Esophagus mucosa (tissue), 1 donor: ENCODE results near the gene EEPD1. TPM values are rescaled to one million over a fixed set of nuclear protein-coding genes. Genes with fewer than 3 reads are reported as not detected.
"Not testable (repeated sequence)": the region's sequence is repeated elsewhere in the genome, so short reads cannot be mapped to it uniquely, and the experiment has no call there.

Experiments
- ATAC-seq: fragments of 200-7000 bp; cut with Tn5 transposase; one replicate; pipeline ENCODE4 v1.9.1; 2020
- total RNA-seq: library from RNA; stranded (reverse); gene quantifications from one replicate; pipeline ENCODE4 v1.2.4, GENCODE V29; 2023
- donor health status: DM: yes; HTN: yes; CAD: no.

Gene EEPD1
- total RNA-seq, 1 donor from 2014 or later: 2.9 TPM

- ATAC-seq: peak; percentile 62
Measured at GRCh38 chr7:36129048-36129534, 24.0 kb upstream of the EEPD1 start.

- no peak for ATAC-seq
Measured at GRCh38 chr7:36130236-36130945, 22.7 kb upstream of the EEPD1 start.

GRCh38 chr7:36131026-36131425 lies 22.0 kb upstream of the EEPD1 start:
- ATAC-seq: no peak

GRCh38 chr7:36131499-36131898 lies 21.6 kb upstream of the EEPD1 start:
- ATAC-seq: no peak

GRCh38 chr7:36132012-36132411 lies 21.0 kb upstream of the EEPD1 start:
- no peak for ATAC-seq

GRCh38 chr7:36135700-36136099 lies 17.4 kb upstream of the EEPD1 start:
- no peak for ATAC-seq

GRCh38 chr7:36137258-36137657 lies 15.8 kb upstream of the EEPD1 start:
- ATAC-seq: no peak

GRCh38 chr7:36137754-36138153 lies 15.3 kb upstream of the EEPD1 start:
- no peak for ATAC-seq

- ATAC-seq: no peak
Measured at GRCh38 chr7:36138209-36138608, 14.8 kb upstream of the EEPD1 start.

GRCh38 chr7:36141351-36141750 lies 11.7 kb upstream of the EEPD1 start:
- no peak for ATAC-seq

GRCh38 chr7:36141850-36142249 lies 11.2 kb upstream of the EEPD1 start:
- ATAC-seq: no peak

GRCh38 chr7:36144189-36144588 lies 8.9 kb upstream of the EEPD1 start:
- ATAC-seq: no peak

GRCh38 chr7:36145686-36146085 lies 7.4 kb upstream of the EEPD1 start:
- ATAC-seq: no peak

GRCh38 chr7:36147361-36147760 lies 5.7 kb upstream of the EEPD1 start:
- ATAC-seq: no peak

GRCh38 chr7:36148422-36149065 lies 4.5 kb upstream of the EEPD1 start:
- no peak for ATAC-seq

- ATAC-seq: not testable (repeated sequence)
Measured at GRCh38 chr7:36149240-36149639, 3.8 kb upstream of the EEPD1 start.

GRCh38 chr7:36149694-36150452 lies 3.2 kb upstream of the EEPD1 start:
- no peak for ATAC-seq

GRCh38 chr7:36151921-36152755 lies 916 bp upstream of the EEPD1 start:
- no peak for ATAC-seq

GRCh38 chr7:36153571-36154097 lies 580 bp downstream of the EEPD1 start:
- no peak for ATAC-seq

GRCh38 chr7:36154255-36155212 lies 1.5 kb downstream of the EEPD1 start:
- ATAC-seq: no peak

- no peak for ATAC-seq
Measured at GRCh38 chr7:36155811-36156361, 2.8 kb downstream of the EEPD1 start.
